HG02870 (cell line): ENCODE data around the gene RDH14.

Source experiments
- ATAC-seq: cut with Tn5 transposase; IDR thresholded peaks from one replicate; pipeline ENCODE4 v1.9.1; 2021; ENCODE audit warnings: mild to moderate bottlenecking, moderate library complexity; ENCODE audit not compliant: unreplicated experiment

Gene RDH14

GRCh38 chr2:18566145-18566769 lies 5.8 kb upstream of the RDH14 start:
- ATAC-seq = no peak

DNA sequence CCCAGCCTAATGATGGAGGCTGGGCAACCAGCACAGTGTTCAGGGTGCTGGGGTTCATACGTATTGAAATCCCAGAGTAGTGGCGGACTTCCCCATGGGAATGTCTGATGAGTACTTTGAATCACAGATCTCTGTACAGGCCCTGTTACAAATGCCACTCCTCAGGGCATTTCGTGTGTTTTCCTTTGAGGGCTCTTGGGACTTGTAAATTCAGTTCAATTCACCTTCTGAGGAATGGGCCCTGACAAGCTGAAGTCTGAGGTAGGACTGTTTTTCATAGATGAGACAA lies 288 bp upstream of the RDH14 start:
- no peak for ATAC-seq

GRCh38 chr2:18559531-18560030 lies 872 bp downstream of the RDH14 start:
- no peak for ATAC-seq

- no peak for ATAC-seq
These were observed 2.0 kb downstream of the RDH14 start for GRCh38 chr2:18558458-18558857.

DNA sequence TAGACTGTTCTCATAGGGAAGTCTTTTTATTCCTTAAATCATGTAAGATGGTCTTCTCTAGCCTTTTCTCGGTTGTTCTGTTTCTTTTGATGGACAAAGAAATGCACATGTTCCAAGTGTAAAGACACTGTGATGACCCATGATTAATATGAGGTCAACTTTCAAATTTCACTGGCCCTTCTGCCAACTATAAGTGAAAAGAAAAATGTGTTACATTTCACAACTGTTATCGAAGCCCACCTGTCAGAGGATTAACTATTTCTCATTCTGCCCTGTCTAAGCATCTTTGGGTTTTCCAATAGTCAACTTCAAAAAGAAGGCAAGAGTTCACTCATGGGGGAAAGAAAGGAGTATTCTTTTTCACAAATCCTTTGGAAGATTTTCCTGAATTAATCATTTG lies 3.3 kb downstream of the RDH14 start:
- ATAC-seq = no peak

DNA sequence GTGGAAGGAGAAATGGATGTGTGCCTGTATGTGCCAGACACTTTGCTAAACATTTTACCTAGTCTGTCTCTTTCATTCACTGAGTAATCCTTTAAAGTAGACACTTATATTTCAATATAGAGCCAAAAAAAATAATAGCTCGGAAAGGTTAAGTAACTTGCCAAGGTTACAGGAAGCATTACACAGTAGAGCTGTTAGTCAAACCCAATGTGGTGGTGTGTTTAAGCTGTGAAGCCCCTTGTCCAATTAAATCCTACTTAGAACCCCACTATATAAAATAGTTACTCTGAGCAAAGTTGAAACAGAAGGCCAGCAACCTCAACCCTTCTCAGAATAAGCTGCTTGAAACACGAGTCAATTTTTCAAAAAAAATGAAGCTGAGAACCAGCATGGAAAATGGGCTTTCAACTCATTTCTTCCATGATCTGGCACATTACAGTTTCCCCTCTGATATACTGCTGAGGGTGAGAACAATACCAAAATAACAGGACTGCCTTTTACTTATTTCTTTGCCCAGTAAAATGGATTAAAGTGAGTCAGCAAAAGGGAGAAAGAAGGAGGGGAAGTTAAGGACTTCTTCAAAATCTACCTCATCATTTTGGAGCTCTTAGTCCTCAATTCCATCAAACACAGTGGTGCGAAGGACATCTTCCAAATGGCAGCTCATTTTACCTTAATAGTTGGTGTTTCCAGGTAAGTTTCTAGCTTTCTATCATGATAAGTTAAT lies 7.9 kb downstream of the RDH14 start:
- ATAC-seq = no peak

GRCh38 chr2:18551623-18552022 lies 8.8 kb downstream of the RDH14 start:
- no peak for ATAC-seq

DNA sequence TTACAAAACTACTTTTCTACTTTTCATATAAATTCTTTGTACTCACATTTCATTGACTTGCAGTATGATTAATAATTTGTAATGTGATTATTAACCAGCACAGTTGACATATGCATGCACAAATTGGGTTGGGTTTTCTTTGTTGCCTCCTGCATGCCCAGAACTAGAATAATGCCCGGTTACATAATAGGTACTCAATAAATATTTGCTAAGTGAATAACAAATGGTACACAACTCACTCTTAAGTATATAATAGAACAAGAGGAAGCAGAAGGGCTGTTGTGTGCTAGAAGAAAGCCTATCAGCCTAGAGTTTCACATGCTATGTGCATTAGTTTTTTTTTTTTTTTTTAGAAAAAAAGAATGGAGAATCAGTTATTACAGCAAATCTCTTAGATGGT lies 9.3 kb downstream of the RDH14 start:
- ATAC-seq = no peak

DNA sequence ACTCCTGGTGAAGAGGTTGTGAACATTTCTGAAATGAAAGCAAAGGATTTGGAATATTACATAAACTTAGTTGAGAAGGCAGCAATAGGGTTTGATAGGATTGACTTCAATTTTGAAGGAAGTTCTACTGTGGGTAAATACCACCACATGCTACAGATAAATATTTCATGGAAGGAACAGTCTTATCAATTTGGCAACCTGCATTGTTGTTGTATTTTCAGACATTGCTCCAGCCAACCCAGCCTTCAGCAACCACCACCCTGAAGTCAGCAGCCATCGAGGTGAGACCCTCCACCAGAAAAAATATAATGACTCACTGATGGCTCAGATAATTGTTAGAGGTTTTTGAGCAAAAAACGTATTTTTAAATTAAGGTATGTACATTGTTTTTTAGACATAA lies 10.0 kb downstream of the RDH14 start:
- ATAC-seq = no peak

GRCh38 chr2:18549083-18549482 lies 11.4 kb downstream of the RDH14 start:
- ATAC-seq = no peak

GRCh38 chr2:18548621-18549020 lies 11.8 kb downstream of the RDH14 start:
- ATAC-seq = no peak

DNA sequence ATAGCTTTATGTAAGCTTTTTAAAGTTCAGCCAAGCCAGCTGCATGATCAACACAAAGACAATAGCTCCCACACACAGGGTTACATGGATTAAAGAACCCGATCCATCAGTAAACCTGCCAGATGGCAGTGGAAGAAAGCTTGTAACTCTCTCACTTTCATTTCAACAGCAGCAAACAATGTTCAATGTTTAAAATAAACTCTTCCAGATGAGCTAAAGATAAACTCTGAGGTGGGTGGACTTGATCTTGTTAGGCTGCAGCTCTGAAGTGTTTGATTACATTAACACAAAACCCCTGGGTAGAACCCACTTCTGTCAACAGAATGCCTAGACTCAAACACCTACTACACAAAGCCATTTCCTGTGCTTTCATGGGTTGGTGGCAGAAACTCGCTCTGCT lies 13.9 kb downstream of the RDH14 start:
- peak; percentile 69 for ATAC-seq

- no peak for ATAC-seq
These were observed 15.1 kb downstream of the RDH14 start for GRCh38 chr2:18545384-18545783.

DNA sequence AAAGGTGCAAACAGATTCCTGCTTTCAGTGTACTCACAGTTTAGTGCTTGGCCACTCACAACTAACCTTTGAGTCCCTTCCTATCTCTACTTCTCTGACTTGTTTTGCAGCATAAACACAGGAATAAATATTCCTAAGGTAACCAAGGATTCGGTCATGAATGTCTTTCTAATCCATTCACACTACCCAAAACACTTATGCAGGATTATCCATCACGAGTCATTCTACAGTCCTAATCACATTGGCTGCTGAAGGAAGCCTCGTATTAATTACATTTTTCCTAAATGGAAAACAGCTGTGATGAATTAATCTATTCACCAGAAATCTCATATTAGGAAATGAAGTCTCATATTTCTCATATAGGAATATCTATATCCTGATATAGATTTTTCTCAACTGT lies 16.3 kb downstream of the RDH14 start:
- no peak for ATAC-seq

GRCh38 chr2:18540872-18541271 lies 19.6 kb downstream of the RDH14 start:
- ATAC-seq = no peak

- ATAC-seq = no peak
These were observed 23.8 kb downstream of the RDH14 start for GRCh38 chr2:18536697-18537096.

- ATAC-seq = no peak
These were observed 24.4 kb downstream of the RDH14 start for GRCh38 chr2:18536100-18536499.

GRCh38 chr2:18531194-18531593 lies 29.3 kb downstream of the RDH14 start:
- ATAC-seq = no peak

GRCh38 chr2:18527822-18528221 lies 32.6 kb downstream of the RDH14 start:
- no peak for ATAC-seq

DNA sequence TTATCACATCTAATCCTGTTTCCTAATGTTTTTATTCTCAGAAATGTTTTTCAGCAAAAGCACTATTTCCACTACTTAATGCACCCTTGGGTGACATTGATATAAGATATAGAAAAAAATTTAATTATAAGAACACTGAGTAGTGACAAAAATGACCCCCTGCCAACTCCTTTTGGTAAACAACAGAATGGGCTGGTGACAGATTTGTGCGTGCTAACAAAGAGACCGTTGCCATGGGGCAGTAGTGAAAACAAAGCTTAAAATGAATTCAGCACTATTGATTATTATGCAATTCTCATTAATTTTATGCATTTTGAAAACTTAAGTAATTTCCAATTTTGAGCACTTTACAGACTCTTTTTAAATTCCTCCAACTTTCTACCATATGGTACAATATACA lies 33.1 kb downstream of the RDH14 start:
- no peak for ATAC-seq

DNA sequence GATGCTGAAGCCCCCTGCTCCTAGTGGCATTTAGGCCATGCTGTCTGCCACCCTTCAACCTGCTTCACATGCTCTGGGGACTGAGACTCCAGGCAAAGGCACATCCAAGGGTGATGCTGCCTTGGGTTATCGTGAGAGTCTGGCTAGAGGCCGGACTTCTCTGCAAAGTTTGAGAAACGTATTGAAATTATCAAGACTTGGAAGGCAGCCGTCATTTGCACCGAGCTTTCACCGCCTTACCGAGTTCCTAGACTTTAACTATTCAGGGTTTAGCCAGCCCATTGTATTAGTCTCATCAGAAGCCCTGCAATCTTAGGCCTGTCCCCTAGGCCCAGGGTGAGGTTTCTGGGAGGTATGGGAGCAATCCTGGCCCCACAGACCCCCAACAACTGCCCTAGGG lies 34.0 kb downstream of the RDH14 start:
- ATAC-seq = no peak

GRCh38 chr2:18525852-18526251 lies 34.6 kb downstream of the RDH14 start:
- ATAC-seq = no peak

- ATAC-seq = no peak
These were observed 35.2 kb downstream of the RDH14 start for GRCh38 chr2:18525236-18525635.
